ENCODE results near the gene NSL1. TPM values are rescaled to one million over a fixed set of nuclear protein-coding genes. Genes with fewer than 3 reads are reported as not detected.

The NSL1 gene
- total and polyA plus RNA-seq, 9 of the 15 experiments (the other 6 are each of a cell fraction or from before 2014, with no cell fraction given): 53.5 to 108 (median 59.1) TPM

DNA sequence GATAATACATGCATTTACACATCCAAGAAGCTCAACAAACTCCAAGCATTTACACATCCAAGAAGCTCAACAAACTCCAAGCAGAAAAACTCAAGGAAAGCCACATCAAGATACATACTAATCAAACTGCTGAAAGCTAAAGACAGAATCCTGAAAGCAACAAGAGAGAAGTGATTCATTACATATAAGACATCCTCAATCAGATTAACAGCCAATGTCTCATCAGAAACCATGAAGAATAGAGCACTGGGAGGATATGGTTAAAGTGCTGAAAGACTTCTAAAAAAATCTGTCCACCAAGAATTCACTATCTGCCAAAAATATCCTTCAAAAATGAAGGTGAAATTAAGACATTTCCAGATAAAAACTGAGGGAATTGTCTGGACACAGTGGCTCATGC, 46.3 kb downstream of the NSL1 start:
- no peak overlapping the region for H3K27ac ChIP-seq (ENCODE audit: extremely low read depth, low read depth, low read length)
- H3K9me1 ChIP-seq (ENCODE audit: control insufficient read depth, insufficient read depth, low read length): peaks cover 2% of the 10 kb centered on the region
- peaks cover 9% of the 10 kb centered on the region for H3K36me3 ChIP-seq (ENCODE audit: control insufficient read depth, insufficient read depth, low read length)
- H4K20me1 ChIP-seq (replicated peaks; ENCODE audit: control insufficient read depth, insufficient read depth, low read length): peaks cover 4% of the 10 kb centered on the region; the same call in 1 of the 2 replicates
- POLR2A ChIA-PET: interaction anchor here (1.6 kb wide), 1 partner anchor 17 kb away, joined by 5 read pairs; no protein-coding TSS in a partner anchor
- H3K27me3 ChIP-seq (ENCODE audit: control insufficient read depth in 2 of 2, insufficient read depth in 2 of 2, low read length in 2 of 2): no peaks in the 10 kb centered on the region
- BruUV-seq (replicated peaks): no TSS peak
- peaks cover 3% of the 10 kb centered on the region; the same call in 1 of the 2 replicates for H3K9me3 ChIP-seq (replicated peaks; ENCODE audit: control insufficient read depth, insufficient read depth, low read depth, low read length)
- H3K4me3 ChIP-seq: no peak overlapping the region
- intact Hi-C loops (cut with micrococcal nuclease): loop anchor here (5.0 kb wide), 1 partner anchor 172 kb away; no protein-coding TSS in a partner anchor
- in situ Hi-C loops (cut with MboI): no loop called here
- CTCF ChIA-PET (ENCODE audit: low intra/inter-chr PET ratio): no interaction called here
- no peak overlapping the region for H3K9ac ChIP-seq (ENCODE audit: insufficient read depth in 1 of 2, low read depth in 2 of 2, low read length in 2 of 2)
- H3K4me2 ChIP-seq (ENCODE audit: insufficient read depth, low read length): no peak overlapping the region
- no peak for ATAC-seq
- FAIRE-seq: no peak
- TF ChIP-seq ZNF124 (CRISPR knock-in tag; IDR thresholded peaks at IDR 0.05) (no peak), BRF1 (IDR thresholded peaks at IDR 0.05; ENCODE audit: borderline replicate concordance, extremely low read depth, insufficient read length) (no peak), PTBP1 (IDR thresholded peaks at IDR 0.05; ENCODE audit: low read depth, low read length) (no peak), HDAC8 (tag; IDR thresholded peaks at IDR 0.05) (no peak), TEAD4 (IDR thresholded peaks at IDR 0.05; ENCODE audit: low read length) (no peak), TEAD4 (CRISPR knock-in tag; IDR thresholded peaks at IDR 0.05; ENCODE audit: borderline replicate concordance) (no peak), FOSL1 (tag; conservative IDR thresholded peaks at IDR 0.05) (no peak)
- TF ChIP-seq, protein P1, sequence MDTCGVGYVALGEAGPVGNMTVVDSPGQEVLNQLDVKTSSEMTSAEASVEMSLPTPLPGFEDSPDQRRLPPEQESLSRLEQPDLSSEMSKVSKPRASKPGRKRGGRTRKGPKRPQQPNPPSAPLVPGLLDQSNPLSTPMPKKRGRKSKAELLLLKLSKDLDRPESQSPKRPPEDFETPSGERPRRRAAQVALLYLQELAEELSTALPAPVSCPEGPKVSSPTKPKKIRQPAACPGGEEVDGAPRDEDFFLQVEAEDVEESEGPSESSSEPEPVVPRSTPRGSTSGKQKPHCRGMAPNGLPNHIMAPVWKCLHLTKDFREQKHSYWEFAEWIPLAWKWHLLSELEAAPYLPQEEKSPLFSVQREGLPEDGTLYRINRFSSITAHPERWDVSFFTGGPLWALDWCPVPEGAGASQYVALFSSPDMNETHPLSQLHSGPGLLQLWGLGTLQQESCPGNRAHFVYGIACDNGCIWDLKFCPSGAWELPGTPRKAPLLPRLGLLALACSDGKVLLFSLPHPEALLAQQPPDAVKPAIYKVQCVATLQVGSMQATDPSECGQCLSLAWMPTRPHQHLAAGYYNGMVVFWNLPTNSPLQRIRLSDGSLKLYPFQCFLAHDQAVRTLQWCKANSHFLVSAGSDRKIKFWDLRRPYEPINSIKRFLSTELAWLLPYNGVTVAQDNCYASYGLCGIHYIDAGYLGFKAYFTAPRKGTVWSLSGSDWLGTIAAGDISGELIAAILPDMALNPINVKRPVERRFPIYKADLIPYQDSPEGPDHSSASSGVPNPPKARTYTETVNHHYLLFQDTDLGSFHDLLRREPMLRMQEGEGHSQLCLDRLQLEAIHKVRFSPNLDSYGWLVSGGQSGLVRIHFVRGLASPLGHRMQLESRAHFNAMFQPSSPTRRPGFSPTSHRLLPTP (IDR thresholded peaks at IDR 0.05; ENCODE audit: borderline replicate concordance, extremely low read depth, insufficient read length): no peak
- DNase-seq (ENCODE audit: extremely low read depth in 1 of 4, low spot score in 3 of 4): no peak
- peaks cover 37% of the 10 kb centered on the region for H3K79me2 ChIP-seq (ENCODE audit: control insufficient read depth, insufficient read depth, low read length)
- H2AFZ ChIP-seq (ENCODE audit: low read depth, low read length): no peak overlapping the region
- peaks cover 0 to 2% of the 10 kb centered on the region in 2 experiments; a peak in 1 of 5 replicates for H3K4me1 ChIP-seq (replicated peaks in 1 of 2; ENCODE audit: control insufficient read depth in 2 of 2, insufficient read depth in 2 of 2, low read length in 2 of 2)

All from K562 (cell line).